PC-3 (cell line): ENCODE results near the gene TP53I11. TPM values are rescaled to one million over a fixed set of nuclear protein-coding genes. Genes with fewer than 3 reads are reported as not detected.

Experiments
- ATAC-seq: fragments of 200-7000 bp; cut with Tn5 transposase; 2 replicates; pipeline ENCODE4 v1.9.1; 2020; ENCODE audit warnings: mild to moderate bottlenecking, moderate library complexity
- Bru-seq: library from RNA; stranded (reverse); fragments of 400-500 nt; gene quantifications from one replicate; lab custom pipeline; 2021; lab: Mats Ljungman, UMichigan
- BruChase-seq, 2 experiments: library from RNA; stranded (reverse); fragments of 400-500 nt; gene quantifications; one replicate each; lab custom pipeline; 2021; lab: Mats Ljungman, UMichigan
- BruUV-seq: library from RNA; stranded (reverse); fragments of 400-500 nt; replicated peaks from 2 replicates; lab custom pipeline; 2021; lab: Mats Ljungman, UMichigan
- CTCF ChIA-PET: fragments of 300-600 bp; sonication (Branson Sonifier 250); formaldehyde crosslinking; loops from one replicate; lab custom pipeline; 2022; ENCODE audit warnings: antibody characterized with exemption; lab: Charles Lee
- POLR2A ChIA-PET: fragments of 300-600 bp; sonication (Branson Sonifier 250); formaldehyde crosslinking; loops from one replicate; lab custom pipeline; 2022; ENCODE audit warnings: antibody characterized with exemption; ENCODE audit not compliant: unreplicated experiment; lab: Charles Lee
- DNase-seq: peaks from one replicate; pipeline ENCODE4 v3.0.0-alpha.2; 2015
- H2AFZ ChIP-seq: fragments of 300-600 bp; sonication (generic); 2 replicates; pipeline ENCODE4 v1.6.0; 2016; ENCODE audit warnings: antibody characterized with exemption, low read length
- H3F3A ChIP-seq: fragments of 300-600 bp; sonication (generic); one replicate; pipeline ENCODE4 v1.6.0; 2017; ENCODE audit warnings: antibody characterized with exemption, low read length, control low read depth, mild to moderate bottlenecking; ENCODE audit not compliant: unreplicated experiment
- H3K27ac ChIP-seq: fragments of 300-600 bp; sonication (generic); 2 replicates; pipeline ENCODE4 v1.5.1; 2016; ENCODE audit warnings: mild to moderate bottlenecking, low read length
- H3K27me3 ChIP-seq: fragments of 300-600 bp; sonication (generic); 2 replicates; pipeline ENCODE4 v1.6.1; 2016; ENCODE audit warnings: low read length, mixed read lengths
- H3K36me3 ChIP-seq: fragments of 300-600 bp; sonication (generic); 2 replicates; pipeline ENCODE4 v1.6.1; 2016; ENCODE audit warnings: low read depth, mixed run types, low read length, mixed read lengths
- H3K4me1 ChIP-seq: fragments of 300-600 bp; sonication (generic); 2 replicates; pipeline ENCODE4 v1.5.1; 2016; ENCODE audit warnings: low read length; ENCODE audit not compliant: insufficient read depth
- H3K4me2 ChIP-seq: fragments of 300-600 bp; sonication (generic); 2 replicates; pipeline ENCODE4 v1.6.0; 2016; ENCODE audit warnings: low read length
- H3K4me3 ChIP-seq: fragments of 300-600 bp; sonication (generic); 2 replicates; pipeline ENCODE4 v1.5.1; 2016; ENCODE audit warnings: mild to moderate bottlenecking, low read length, mixed read lengths
- H3K79me2 ChIP-seq: fragments of 300-600 bp; sonication (generic); 2 replicates; pipeline ENCODE4 v1.6.1; 2017; ENCODE audit warnings: low read length, mixed read lengths
- H3K9ac ChIP-seq: fragments of 300-600 bp; sonication (generic); 2 replicates; pipeline ENCODE4 v1.6.0; 2016; ENCODE audit warnings: mild to moderate bottlenecking, low read length
- H3K9me2 ChIP-seq: fragments of 300-600 bp; sonication (generic); replicated peaks from 2 replicates; pipeline ENCODE4 v1.6.1; 2016; ENCODE audit warnings: mixed run types, low read length, mixed read lengths
- H3K9me3 ChIP-seq: fragments of 300-600 bp; sonication (generic); 2 replicates; pipeline ENCODE4 v1.6.1; 2016; ENCODE audit warnings: low read length, mixed read lengths
- H4K20me1 ChIP-seq: fragments of 300-600 bp; sonication (generic); 2 replicates; pipeline ENCODE4 v1.6.1; 2016; ENCODE audit warnings: low read length, mixed read lengths
- EZH2 ChIP-seq: fragments of 300-600 bp; sonication (generic); IDR thresholded peaks from one replicate; pipeline ENCODE4 v1.6.1; 2017; ENCODE audit warnings: antibody characterized with exemption, mild to moderate bottlenecking, low read length; ENCODE audit not compliant: unreplicated experiment
- EZH2phosphoT487 ChIP-seq: fragments of 300-600 bp; sonication (generic); IDR thresholded peaks from 2 replicates; pipeline ENCODE4 v1.6.1; 2018; ENCODE audit warnings: mild to moderate bottlenecking, antibody characterized with exemption, low read length, borderline replicate concordance
- intact Hi-C: fragments of 100-400 bp; cut with micrococcal nuclease; formaldehyde crosslinking; loops from 2 replicates; pipeline ENCODE4 v1.9.0; 2023
- long read RNA-seq: library from polyadenylated mRNA; unstranded; transcript quantifications from one replicate; pipeline ENCODE4 v2.0.0, GENCODE V29; 2021; ENCODE audit not compliant: unreplicated experiment
- total RNA-seq: library from RNA; depleted of rRNA; stranded (reverse); fragments of >200 nt; gene quantifications from 2 replicates; pipeline ENCODE4 v1.2.3, GENCODE V29; 2014; rRNA removed
- TF ChIP-seq, protein P1 (sequence below): fragments of 300-600 bp; sonication (generic); conservative IDR thresholded peaks from 2 replicates; pipeline ENCODE4 v1.5.1; 2017; ENCODE audit warnings: antibody characterized with exemption, low read depth, mild to moderate bottlenecking, low read length

Gene TP53I11, protein sequence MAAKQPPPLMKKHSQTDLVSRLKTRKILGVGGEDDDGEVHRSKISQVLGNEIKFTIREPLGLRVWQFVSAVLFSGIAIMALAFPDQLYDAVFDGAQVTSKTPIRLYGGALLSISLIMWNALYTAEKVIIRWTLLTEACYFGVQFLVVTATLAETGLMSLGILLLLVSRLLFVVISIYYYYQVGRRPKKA
- 30.8 and 32.8 TPM in 2 replicates for total RNA-seq
- percentile 63 among the genes with signal in this experiment for Bru-seq, nascent RNA
- BruChase-seq, experiment 1, labeled RNA remaining after a 6-hour chase: percentile 62 among the genes with signal in this experiment
- percentile 70 among the genes with signal in this experiment for BruChase-seq, experiment 2, labeled RNA remaining after a 2-hour chase
- long read RNA-seq, partial matches to known transcripts: 3 of 71 reads
- long read RNA-seq, other reads (novel, unspliced or antisense): 64 of 71 reads

DNA sequence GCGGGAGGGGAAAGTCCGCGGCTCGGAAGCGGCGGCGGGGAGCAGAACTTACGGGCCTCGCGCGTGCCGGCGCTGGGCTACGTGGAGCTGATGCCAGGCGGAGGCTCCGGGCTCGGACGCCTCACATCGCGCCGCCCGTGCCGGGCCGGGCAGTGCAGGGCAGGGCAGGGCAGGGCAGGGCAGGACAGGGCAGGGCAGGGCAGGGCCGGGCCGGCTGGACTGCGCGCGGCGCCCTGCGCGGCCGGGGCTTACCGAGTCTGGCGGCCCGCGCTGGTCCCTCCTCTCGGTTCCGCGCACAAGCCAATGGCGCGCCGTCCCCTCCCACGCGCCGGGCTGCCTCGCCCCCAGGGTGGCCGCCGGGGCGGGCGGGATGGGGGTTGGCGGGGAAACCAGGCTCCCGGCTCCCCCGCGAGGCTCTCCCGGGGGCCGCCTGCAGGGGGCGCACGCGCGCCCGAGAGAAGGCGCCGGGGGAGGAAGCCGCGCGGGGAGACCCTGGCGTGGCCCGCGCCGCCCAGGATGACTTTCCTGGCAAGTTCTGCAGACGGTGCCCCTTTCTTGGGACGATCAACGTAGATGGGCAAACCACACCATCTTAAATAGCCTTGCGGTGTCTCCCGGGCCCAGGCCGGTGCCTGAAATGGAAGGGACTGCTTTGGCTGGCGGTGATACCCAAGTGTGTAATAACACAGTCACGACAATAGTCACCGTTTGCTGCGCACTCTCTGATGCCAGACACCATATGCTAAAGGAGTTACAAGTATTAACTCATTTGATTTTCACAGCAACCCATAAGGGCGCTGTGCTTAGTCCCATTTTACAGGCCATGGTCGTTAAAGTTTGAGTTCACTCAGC lies at the start of gene TP53I11:
Gene TP53I11 (minus strand): TSS at position 259 of the 852 bp plus-strand sequence. CDS start 12,548 bp downstream, outside the sequence.
- H3K4me1 ChIP-seq: peaks cover 12% of the 10 kb centered on the region
- H3K4me2 ChIP-seq: peak within 1 kb of the TSS; percentile 90
- H3K4me3 ChIP-seq: peak within 1 kb of the TSS; percentile 78
- peak; percentile 63 for DNase-seq
- ChIA-PET CTCF (no interaction called here), POLR2A (interaction anchor here (0.5 kb wide), 1 partner anchor 19 kb away, joined by 3 read pairs; no protein-coding TSS in a partner anchor)
- peak; percentile 81 for ATAC-seq
- peak within 1 kb of the TSS; percentile 90 for H2AFZ ChIP-seq
- H3K9me3 ChIP-seq: no peaks in the 10 kb centered on the region
- H3F3A ChIP-seq: no peaks in the 10 kb centered on the region
- no peaks in the 10 kb centered on the region for H3K36me3 ChIP-seq
- no peaks in the 10 kb centered on the region for H4K20me1 ChIP-seq
- TF ChIP-seq, protein P1, sequence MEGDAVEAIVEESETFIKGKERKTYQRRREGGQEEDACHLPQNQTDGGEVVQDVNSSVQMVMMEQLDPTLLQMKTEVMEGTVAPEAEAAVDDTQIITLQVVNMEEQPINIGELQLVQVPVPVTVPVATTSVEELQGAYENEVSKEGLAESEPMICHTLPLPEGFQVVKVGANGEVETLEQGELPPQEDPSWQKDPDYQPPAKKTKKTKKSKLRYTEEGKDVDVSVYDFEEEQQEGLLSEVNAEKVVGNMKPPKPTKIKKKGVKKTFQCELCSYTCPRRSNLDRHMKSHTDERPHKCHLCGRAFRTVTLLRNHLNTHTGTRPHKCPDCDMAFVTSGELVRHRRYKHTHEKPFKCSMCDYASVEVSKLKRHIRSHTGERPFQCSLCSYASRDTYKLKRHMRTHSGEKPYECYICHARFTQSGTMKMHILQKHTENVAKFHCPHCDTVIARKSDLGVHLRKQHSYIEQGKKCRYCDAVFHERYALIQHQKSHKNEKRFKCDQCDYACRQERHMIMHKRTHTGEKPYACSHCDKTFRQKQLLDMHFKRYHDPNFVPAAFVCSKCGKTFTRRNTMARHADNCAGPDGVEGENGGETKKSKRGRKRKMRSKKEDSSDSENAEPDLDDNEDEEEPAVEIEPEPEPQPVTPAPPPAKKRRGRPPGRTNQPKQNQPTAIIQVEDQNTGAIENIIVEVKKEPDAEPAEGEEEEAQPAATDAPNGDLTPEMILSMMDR: peak; percentile 59
- no peak for TF ChIP-seq EZH2phosphoT487
- no peaks in the 10 kb centered on the region for H3K9me2 ChIP-seq
- intact Hi-C loops: no loop called here
- peak within 1 kb of the TSS; percentile 40 for H3K9ac ChIP-seq
- no peak within 1 kb of the TSS for H3K27ac ChIP-seq
- H3K27me3 ChIP-seq: no peaks in the 10 kb centered on the region
- peaks cover 9% of the 10 kb centered on the region for H3K79me2 ChIP-seq
- no TSS peak for BruUV-seq

DNA sequence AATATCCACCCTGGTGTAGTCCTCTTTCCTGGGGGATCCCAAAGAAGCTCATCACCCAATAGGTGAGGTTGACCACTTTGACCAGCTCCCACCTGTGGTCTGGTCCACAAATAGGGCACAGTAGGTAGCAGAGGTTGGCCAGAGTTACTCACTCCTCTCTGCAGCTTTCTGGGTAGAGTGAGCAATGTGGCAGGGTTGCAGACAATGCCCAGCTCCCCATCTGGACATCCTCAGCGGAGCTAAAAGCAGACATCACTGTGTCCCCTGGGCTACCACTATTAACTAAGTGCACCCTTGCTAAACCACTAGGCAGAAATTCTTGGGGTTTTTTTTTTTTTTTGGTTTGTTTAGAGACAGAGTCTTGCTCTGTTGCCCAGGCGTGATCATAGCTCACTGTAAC lies 48.4 kb upstream of the TP53I11 start:
- Histone ChIP-seq H3K79me2 (no peaks in the 10 kb centered on the region), H3K9ac (no peak overlapping the region), H3K36me3 (no peaks in the 10 kb centered on the region), H2AFZ (no peak overlapping the region), H3K27me3 (no peaks in the 10 kb centered on the region), H3F3A (no peaks in the 10 kb centered on the region), H3K9me3 (no peaks in the 10 kb centered on the region), H3K4me2 (no peak overlapping the region), H3K9me2 (no peaks in the 10 kb centered on the region), H3K4me3 (no peak overlapping the region), H3K4me1 (no peaks in the 10 kb centered on the region), H3K27ac (no peak overlapping the region), H4K20me1 (no peaks in the 10 kb centered on the region)
- TF ChIP-seq, protein P1: no peak
- TF ChIP-seq EZH2 (no peak), EZH2phosphoT487 (no peak)
- CTCF ChIA-PET: no interaction called here
- BruUV-seq: no TSS peak
- intact Hi-C loops: no loop called here
- ATAC-seq: no peak
- POLR2A ChIA-PET: no interaction called here
- DNase-seq: no peak
